CD4-positive, alpha-beta memory T cell (primary cell): Measurements from ENCODE around the gene PERM1. TPM values are rescaled to one million over a fixed set of nuclear protein-coding genes. Genes with fewer than 3 reads are reported as not detected.

Experiments
- CTCF ChIA-PET: fragments of 350-600 bp; sonication (Branson Sonifier 250); formaldehyde crosslinking; loops from one replicate; lab custom pipeline; 2021; ENCODE audit warnings: inconsistent platforms; ENCODE audit not compliant: partially characterized antibody; lab: Charles Lee
- POLR2A ChIA-PET: fragments of 350-600 bp; sonication (Branson Sonifier 250); formaldehyde crosslinking; loops from one replicate; lab custom pipeline; 2021; ENCODE audit not compliant: partially characterized antibody; lab: Charles Lee
- DNase-seq, 5 donors: peaks; one replicate each; pipeline versions ENCODE4 v3.0.0 to v3.0.0-alpha.2; 2020 to 2022; ENCODE audit warnings: mixed read lengths in 1 of 5
- H3K27ac ChIP-seq: one replicate; pipeline ENCODE4 v1.7.0; 2013; ENCODE audit warnings: low read depth, low read length
- H3K27me3 ChIP-seq: 2 replicates; pipeline ENCODE4 v1.7.0; 2013; ENCODE audit warnings: mild to moderate bottlenecking, low read length, moderate library complexity; ENCODE audit not compliant: insufficient read depth
- H3K36me3 ChIP-seq: 2 replicates; pipeline ENCODE4 v1.7.0; 2013; ENCODE audit warnings: mild to moderate bottlenecking, low read length, moderate library complexity; ENCODE audit not compliant: insufficient read depth
- H3K4me1 ChIP-seq: 2 replicates; pipeline ENCODE4 v1.7.0; 2013; ENCODE audit warnings: mild to moderate bottlenecking, low read length, moderate library complexity; ENCODE audit not compliant: insufficient read depth
- H3K4me3 ChIP-seq, 2 donors: one replicate each; pipeline ENCODE4 v1.7.0; 2013; ENCODE audit warnings: low read length in 2 of 2, mild to moderate bottlenecking in 1 of 2
- H3K9me3 ChIP-seq, 2 donors: one replicate each; pipeline ENCODE4 v1.7.0; 2013; ENCODE audit warnings: low read length in 2 of 2, control low read depth in 1 of 2; ENCODE audit not compliant: control insufficient read depth in 1 of 2
- H3K27ac Mint-ChIP-seq, 7 donors: one replicate each; pipeline ENCODE4 v1.8.0; 2020 to 2021; ENCODE audit warnings: mixed read lengths in 7 of 7, mild to moderate bottlenecking in 6 of 7, inconsistent platforms in 3 of 7, moderate library complexity in 3 of 7
- H3K27me3 Mint-ChIP-seq, 2 donors: one replicate each; pipeline ENCODE4 v1.8.0; 2020 to 2021; ENCODE audit warnings: mixed read lengths in 2 of 2
- H3K36me3 Mint-ChIP-seq, 2 donors: one replicate each; pipeline ENCODE4 v1.8.0; 2020 to 2021; ENCODE audit warnings: mixed read lengths in 2 of 2, inconsistent platforms in 1 of 2, mild to moderate bottlenecking in 1 of 2
- H3K4me1 Mint-ChIP-seq, 4 donors: one replicate each; pipeline ENCODE4 v1.8.0; 2020 to 2021; ENCODE audit warnings: mixed read lengths in 4 of 4, mild to moderate bottlenecking in 1 of 4
- H3K4me3 Mint-ChIP-seq, 8 donors: one replicate each; pipeline ENCODE4 v1.8.0; 2020 to 2021; ENCODE audit warnings: mixed read lengths in 8 of 8, mild to moderate bottlenecking in 7 of 8, moderate library complexity in 6 of 8, inconsistent platforms in 3 of 8
- H3K9me3 Mint-ChIP-seq, 8 donors: one replicate each; pipeline ENCODE4 v1.8.0; 2020 to 2021; ENCODE audit warnings: mixed read lengths in 8 of 8, mild to moderate bottlenecking in 5 of 8, inconsistent platforms in 3 of 8, moderate library complexity in 1 of 8
- intact Hi-C: fragments of 100-400 bp; cut with micrococcal nuclease; formaldehyde crosslinking; loops from one replicate; pipeline ENCODE4 v1.15.1; 2023
- polyA plus RNA-seq, 2 donors: library from polyadenylated mRNA; unstranded; fragments of 300-500 nt; fragmentation: Illumina TruSeq; gene quantifications; one replicate each; pipeline ENCODE4 v1.2.3, GENCODE V29; 2021
- total RNA-seq, 2 experiments: library from RNA; stranded (reverse); gene quantifications; one replicate each; pipeline ENCODE4 v1.2.3, GENCODE V29; 2021

Gene PERM1
- total and polyA plus RNA-seq, 4 experiments from 2014 or later, result 0.16 TPM; not detected in 3

DNA sequence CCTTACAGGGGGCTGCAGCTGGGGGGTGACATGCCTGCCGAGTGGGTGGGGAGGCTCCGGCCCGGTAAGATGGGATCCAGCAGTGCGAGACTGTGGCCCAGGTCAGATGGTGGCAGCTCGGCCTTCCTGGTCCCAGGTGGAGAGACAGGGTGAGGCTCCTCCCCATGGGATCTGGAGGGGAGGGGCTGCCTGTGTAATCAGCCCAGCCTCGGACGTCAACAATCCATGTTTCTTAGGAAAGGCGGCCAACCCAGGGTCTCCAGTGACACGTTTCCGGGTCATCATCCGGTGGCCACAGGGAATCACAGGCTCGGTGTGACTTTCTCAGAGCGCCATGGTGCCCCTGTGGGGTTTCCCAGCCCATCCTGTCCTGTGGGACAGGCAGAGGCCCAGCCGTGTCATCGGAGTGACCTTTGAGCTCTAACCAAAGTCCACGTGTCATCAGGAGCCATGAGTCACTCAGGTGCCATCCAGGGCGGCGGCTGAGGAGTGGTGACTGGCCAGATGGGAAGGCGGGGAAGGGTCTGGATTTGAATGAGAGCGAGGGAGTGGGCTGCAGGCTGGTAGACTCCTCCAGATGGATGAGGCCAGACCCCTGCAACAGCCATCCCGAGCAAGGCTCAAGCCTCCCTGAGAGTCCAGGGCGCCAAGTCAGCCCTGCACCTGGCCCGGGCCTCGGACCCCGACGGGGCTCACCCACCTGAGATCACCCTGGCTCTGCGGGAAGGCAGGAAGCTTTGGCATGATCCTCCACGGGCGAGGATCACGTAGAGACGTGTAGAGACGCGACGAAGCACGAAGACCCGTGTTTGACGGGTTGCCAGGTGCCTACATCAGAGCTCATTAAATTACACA lies 24.6 kb upstream of the PERM1 start:
- no peak for DNase-seq

DNA sequence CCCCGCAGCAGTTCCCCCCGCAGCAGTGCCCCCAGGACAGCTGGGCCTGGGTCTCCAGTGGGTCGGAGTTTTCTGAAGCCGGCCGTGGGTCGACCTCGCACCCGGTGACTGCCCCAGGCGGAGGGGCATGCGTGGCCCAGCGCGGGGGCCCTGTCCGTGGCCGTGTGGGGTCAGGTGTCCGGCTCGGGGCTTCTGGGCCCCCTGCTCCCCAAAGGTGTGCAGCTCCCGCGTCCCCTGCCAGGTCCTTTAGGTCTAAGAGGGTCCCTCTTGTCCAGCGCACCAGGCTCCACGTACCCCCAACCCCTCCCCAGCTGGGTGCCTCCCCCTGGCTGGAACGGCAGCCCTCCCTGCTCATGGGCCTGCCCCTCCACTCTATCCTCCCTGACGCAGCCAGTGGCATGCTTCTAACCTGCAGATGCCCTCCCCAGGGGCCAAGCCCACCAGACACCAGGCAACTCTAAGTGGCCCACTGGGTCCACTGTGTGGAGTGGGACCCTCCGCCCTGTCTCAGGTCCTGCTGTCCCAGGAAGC lies 23.9 kb upstream of the PERM1 start:
- Mint-ChIP-seq H3K9me3 (no peaks in the 10 kb centered on the region), H3K27ac (no peak overlapping the region), H3K36me3 (no peaks in the 10 kb centered on the region), H3K4me1 (peaks cover 9 to 14% (median 12%) of the 10 kb centered on the region in 4 donors), H3K4me3 (peak overlapping the region in 1 of 8 donors; percentile 39), H3K27me3 (peaks cover 23 to 33% of the 10 kb centered on the region in 2 donors)
- H3K4me3 ChIP-seq, result no peak overlapping the region
- POLR2A ChIA-PET, result interaction anchor here (1.1 to 1.5 kb wide), 2 partner anchors 8 to 15 kb away, joined by 3 to 7 read pairs; partner anchors contain the start of gene ISG15
- H3K9me3 ChIP-seq, result no peaks in the 10 kb centered on the region
- H3K27me3 ChIP-seq, result peaks cover 35% of the 10 kb centered on the region
- H3K36me3 ChIP-seq, result no peaks in the 10 kb centered on the region
- CTCF ChIA-PET, result no interaction called here
- no peak for DNase-seq
- intact Hi-C loops, result no loop called here
- peaks cover 21% of the 10 kb centered on the region for H3K4me1 ChIP-seq
- H3K27ac ChIP-seq, result no peak overlapping the region

More for the DNA sequence above, 24.6 kb upstream of the PERM1 start:
- H3K9me3 ChIP-seq, result no peaks in the 10 kb centered on the region
- ChIA-PET CTCF (interaction anchor here (1.2 to 1.3 kb wide), 2 partner anchors 12 to 57 kb away, joined by 3 read pairs; no protein-coding TSS in a partner anchor), POLR2A (interaction anchor here (1.1 kb wide), 1 partner anchor 16 kb away, joined by 3 read pairs; no protein-coding TSS in a partner anchor)
- no peaks in the 10 kb centered on the region for H3K36me3 ChIP-seq
- no peak overlapping the region for H3K4me3 ChIP-seq
- Mint-ChIP-seq H3K27ac (no peak overlapping the region), H3K4me1 (peaks cover 9 to 14% (median 10%) of the 10 kb centered on the region in 4 donors), H3K9me3 (no peaks in the 10 kb centered on the region), H3K36me3 (no peaks in the 10 kb centered on the region), H3K4me3 (peak overlapping the region in 1 of 8 donors; percentile 39), H3K27me3 (peaks cover 23 to 31% of the 10 kb centered on the region in 2 donors)
- H3K27ac ChIP-seq, result no peak overlapping the region
- intact Hi-C loops, result no loop called here
- peaks cover 28% of the 10 kb centered on the region for H3K27me3 ChIP-seq
- H3K4me1 ChIP-seq, result peaks cover 14% of the 10 kb centered on the region

DNA sequence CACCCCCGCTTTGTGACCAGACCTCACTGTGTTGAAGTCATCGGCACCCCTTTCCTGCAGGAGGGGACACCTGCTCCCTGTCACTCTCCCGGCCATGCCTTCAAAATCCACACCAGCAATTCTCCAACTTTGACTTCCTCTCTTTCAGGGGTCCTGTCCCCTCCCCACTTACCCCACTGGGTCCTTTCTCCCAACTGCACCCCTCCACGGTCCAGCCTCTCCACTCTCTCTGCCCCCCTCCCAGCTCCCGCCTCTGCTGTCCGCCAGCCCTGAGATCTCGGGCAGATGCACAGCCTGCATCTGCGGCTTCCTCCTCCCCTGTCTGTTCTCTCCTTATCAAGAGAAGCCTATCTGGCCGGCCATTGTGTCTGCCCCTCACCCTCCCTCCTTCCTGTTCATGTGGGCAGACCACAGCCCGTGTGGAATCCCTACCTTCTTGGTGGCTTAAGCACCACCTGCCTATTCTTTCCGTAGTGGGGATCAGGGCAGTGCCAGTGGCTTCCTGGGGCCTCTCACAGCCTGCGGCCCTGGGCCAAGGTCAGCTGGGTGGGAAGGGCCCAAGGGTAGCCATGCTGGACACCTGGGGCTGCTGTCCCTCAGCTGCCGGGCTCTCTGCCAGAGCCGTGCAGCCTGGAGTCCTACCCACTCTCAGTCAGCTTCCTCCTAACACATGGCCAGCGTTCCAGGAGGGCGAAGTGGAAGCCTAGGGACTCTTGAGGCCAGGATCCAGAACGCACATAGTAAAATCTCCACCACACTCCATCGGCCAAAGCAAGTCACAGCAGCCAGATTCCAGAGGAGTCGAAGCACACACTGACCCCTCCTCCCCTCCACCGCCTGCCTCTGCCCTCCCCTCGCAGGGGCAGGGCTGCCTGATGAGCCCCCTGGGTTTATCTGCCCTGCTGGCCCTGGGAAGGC lies 23.1 kb upstream of the PERM1 start:
- peak overlapping the region in 4 of 8 donors; percentile 13 to 69 (median 43) for H3K4me3 Mint-ChIP-seq
- ChIA-PET CTCF (interaction anchor here (0.9 to 4.5 kb wide), 2 partner anchors 9 to 10 kb away, joined by 3 to 35 read pairs; partner anchors contain the start of gene ISG15), POLR2A (interaction anchor here (1.1 to 1.5 kb wide), 2 partner anchors 8 to 14 kb away, joined by 3 to 7 read pairs; partner anchors contain the start of gene ISG15)
- Histone ChIP-seq H3K4me1 (peaks cover 28% of the 10 kb centered on the region), H3K36me3 (no peaks in the 10 kb centered on the region), H3K9me3 (no peaks in the 10 kb centered on the region), H3K4me3 (no peak overlapping the region), H3K27ac (no peak overlapping the region), H3K27me3 (peaks cover 37% of the 10 kb centered on the region)
- no peaks in the 10 kb centered on the region for H3K36me3 Mint-ChIP-seq
- H3K9me3 Mint-ChIP-seq, result no peaks in the 10 kb centered on the region
- H3K27ac Mint-ChIP-seq, result peak overlapping the region in 2 of 7 donors; percentile 46 to 71
- H3K4me1 Mint-ChIP-seq, result peaks cover 11 to 17% (median 12%) of the 10 kb centered on the region in 4 donors
- H3K27me3 Mint-ChIP-seq, result peaks cover 27 to 36% of the 10 kb centered on the region in 2 donors
- no peak for DNase-seq
- intact Hi-C loops, result no loop called here

DNA sequence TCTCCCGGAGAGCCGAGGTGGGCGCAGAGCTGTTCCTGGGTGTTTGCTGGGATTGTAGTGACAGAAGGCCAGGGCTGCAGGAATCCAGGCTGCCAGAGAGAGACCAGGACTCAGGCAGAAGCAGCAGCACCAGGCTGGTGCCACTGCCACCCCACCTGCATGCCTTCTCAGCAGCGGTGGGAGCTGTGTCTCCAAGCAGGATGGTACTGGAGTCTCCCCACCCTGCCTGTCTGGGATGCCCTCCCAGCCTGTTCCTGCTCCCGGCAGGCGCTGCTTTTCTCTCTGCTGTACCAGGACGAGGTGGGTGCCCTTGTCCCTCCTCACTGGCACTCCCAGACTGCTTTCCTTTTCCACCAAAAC lies 22.5 kb upstream of the PERM1 start:
- H3K4me3 Mint-ChIP-seq, result peak overlapping the region in 3 of 8 donors; percentile 13 to 69 (median 41)
- Histone ChIP-seq H3K4me1 (peaks cover 30% of the 10 kb centered on the region), H3K9me3 (no peaks in the 10 kb centered on the region), H3K27me3 (peaks cover 37% of the 10 kb centered on the region), H3K36me3 (no peaks in the 10 kb centered on the region), H3K4me3 (no peak overlapping the region), H3K27ac (no peak overlapping the region)
- peak overlapping the region in 1 of 7 donors; percentile 71 for H3K27ac Mint-ChIP-seq
- POLR2A ChIA-PET, result interaction anchor here (1.5 kb wide), 1 partner anchor 9 kb away, joined by 7 read pairs; the partner anchor contains the start of gene ISG15
- H3K9me3 Mint-ChIP-seq, result no peaks in the 10 kb centered on the region
- DNase-seq, result no peak
- intact Hi-C loops, result no loop called here
- CTCF ChIA-PET, result interaction anchor here (0.9 to 4.5 kb wide), 3 partner anchors 9 to 12 kb away, joined by 3 to 35 read pairs (median 19); partner anchors contain the start of gene ISG15
- H3K36me3 Mint-ChIP-seq, result no peaks in the 10 kb centered on the region
- peaks cover 11 to 17% (median 12%) of the 10 kb centered on the region in 4 donors for H3K4me1 Mint-ChIP-seq
- H3K27me3 Mint-ChIP-seq, result peaks cover 27 to 36% of the 10 kb centered on the region in 2 donors

DNA sequence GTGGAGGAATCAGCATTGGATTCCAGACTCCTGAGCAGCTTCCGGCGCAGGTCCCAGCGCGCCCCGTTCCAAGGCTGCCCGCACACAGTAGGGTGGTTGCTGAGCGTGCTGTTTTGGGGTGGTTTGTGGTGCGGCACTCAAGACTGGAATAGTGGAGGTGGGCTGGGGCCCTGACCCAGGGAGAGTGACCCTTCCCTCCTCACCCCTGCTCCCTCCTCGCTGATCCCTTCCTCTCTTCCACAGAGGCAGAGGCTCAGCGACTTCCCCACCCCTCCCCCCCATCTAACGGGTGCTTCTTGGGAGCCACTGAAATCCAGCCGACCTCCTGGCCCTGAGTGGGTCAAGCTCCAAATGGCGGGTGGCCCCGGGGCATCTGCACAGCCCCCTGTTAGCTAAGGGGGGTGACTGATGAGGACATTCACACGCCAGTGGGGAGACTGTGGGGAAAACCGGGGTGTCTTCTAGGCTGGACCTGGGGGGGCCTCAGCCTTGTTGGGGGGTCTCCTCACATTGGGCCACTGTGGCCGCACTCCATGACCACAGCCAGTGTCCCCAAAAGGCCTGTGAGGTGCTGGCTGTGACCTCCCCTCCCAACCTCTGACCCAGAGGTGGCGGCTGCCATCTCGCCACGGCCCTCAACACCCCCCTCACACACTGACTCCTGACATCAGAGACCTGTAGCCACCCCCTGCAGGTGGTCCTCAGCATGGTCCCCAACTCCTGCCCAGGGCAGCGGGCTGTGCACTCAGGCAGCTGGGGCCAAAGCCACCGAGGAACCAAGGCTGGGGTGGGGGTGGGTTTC lies 21.9 kb upstream of the PERM1 start:
- Mint-ChIP-seq H3K36me3 (no peaks in the 10 kb centered on the region), H3K4me3 (no peak overlapping the region), H3K4me1 (peaks cover 8 to 17% (median 10%) of the 10 kb centered on the region in 4 donors), H3K27me3 (peaks cover 27 to 32% of the 10 kb centered on the region in 2 donors), H3K27ac (peak overlapping the region in 1 of 7 donors; percentile 81), H3K9me3 (no peaks in the 10 kb centered on the region)
- no peaks in the 10 kb centered on the region for H3K36me3 ChIP-seq
- ChIA-PET POLR2A (interaction anchor here (1.5 kb wide), 1 partner anchor 10 kb away, joined by 7 read pairs; the partner anchor contains the start of gene ISG15), CTCF (interaction anchor here (3.5 to 4.5 kb wide), 2 partner anchors 10 to 11 kb away, joined by 19 to 35 read pairs; partner anchors contain the start of gene ISG15)
- H3K4me1 ChIP-seq, result peaks cover 32% of the 10 kb centered on the region
- no peak for DNase-seq
- H3K4me3 ChIP-seq, result no peak overlapping the region
- intact Hi-C loops, result no loop called here
- H3K9me3 ChIP-seq, result no peaks in the 10 kb centered on the region
- H3K27ac ChIP-seq, result no peak overlapping the region
- H3K27me3 ChIP-seq, result peaks cover 37% of the 10 kb centered on the region
